ENCODE data around the gene ADH6.
"Not testable (repeated sequence)": the region's sequence is repeated elsewhere in the genome, so short reads cannot be mapped to it uniquely, and the experiment has no call there.

The ADH6 gene

DNA sequence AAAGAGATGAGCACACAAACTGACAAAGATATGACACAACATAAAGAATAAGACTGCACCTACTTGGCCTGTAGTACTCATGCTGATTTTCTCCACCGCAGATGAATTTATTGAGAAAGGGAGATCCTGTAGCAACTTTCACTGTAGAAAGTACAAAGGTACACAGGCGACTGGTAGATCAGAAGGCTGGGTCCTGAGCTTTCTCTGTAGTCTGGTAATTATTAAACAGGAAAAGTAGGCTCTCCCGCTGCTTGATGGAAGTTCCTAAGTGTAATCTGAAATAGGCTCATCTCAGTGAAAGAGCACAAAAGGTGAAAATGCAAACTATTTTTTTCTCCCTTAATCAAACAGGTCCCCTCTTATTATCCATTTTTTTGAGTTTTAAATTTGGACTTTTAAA is at the start of gene ADH6:
ADH6 (minus strand) TSS at position 175 of the 400 bp plus-strand sequence; CDS start at position 81, 94 bp downstream.
- H3K4me3 ChIP-seq (ENCODE audit: low read length) = no peak within 1 kb of the TSS
- TF ChIP-seq ZNF274 (IDR thresholded peaks at IDR 0.05; ENCODE audit: low read depth, low read length) = no peak

DNA sequence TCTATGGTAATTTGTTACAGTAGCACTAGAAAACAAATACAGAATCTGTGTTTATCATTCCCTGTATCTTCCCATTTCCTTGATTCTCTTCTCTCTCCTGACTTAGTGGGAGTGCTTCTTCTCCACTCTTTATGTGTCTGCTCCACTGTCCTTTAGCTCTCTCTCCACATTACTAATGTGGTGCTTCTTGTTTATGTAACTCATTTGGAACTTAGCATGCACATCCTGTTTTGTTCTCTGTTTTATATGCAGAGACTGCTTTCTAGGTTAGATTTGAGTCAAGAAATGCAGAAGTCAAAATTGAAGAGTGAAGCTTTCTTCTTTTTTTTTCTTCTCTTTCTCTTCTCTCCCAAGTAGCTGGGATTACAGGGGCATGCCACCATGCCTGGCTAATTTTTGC is 45.9 kb upstream of the ADH6 start:
- no peak for TF ChIP-seq ZNF274 (IDR thresholded peaks at IDR 0.05; ENCODE audit: low read depth, low read length)
- H3K4me3 ChIP-seq (ENCODE audit: low read length) = no peak overlapping the region

DNA sequence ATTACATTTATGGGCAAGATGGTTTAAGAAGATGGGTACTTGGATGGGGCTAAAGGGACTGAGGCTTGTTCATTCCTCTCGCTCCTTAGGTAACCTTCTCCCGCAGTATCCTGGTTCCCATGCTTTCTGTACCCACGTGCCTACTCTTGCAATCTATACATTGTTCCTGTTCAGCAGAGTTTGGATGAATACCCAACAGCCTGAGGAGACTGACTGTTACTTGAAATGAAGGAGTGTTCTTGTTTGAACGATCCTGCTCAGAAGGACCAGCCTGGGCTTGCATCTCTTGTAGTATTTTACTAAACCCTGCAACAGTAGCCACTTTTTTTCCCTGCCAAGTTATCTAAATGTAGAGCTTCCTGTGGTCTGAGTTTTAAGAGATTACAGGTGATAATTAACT is 33.7 kb upstream of the ADH6 start:
- H3K4me3 ChIP-seq (ENCODE audit: low read length) = no peak overlapping the region
- TF ChIP-seq ZNF274 (IDR thresholded peaks at IDR 0.05; ENCODE audit: low read depth, low read length) = no peak

DNA sequence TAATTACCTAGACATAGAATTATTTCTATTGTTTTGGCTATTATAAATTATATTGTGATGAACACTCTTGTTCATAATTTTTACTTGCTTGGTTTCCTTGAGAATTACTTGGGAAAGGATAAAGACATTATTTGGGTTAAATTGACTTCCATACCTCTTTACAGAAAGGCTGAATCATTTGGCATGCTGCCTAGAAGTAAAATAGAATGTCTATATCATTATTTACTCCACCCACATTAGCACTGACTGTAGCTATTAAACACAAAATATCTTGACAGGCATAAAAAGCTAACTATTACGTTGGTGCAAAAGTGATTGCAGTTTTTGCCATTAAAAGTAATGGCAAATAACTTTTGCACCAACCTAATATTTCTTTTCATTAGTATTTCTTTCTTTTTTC is 29.7 kb upstream of the ADH6 start:
- no peak overlapping the region for H3K4me3 ChIP-seq (ENCODE audit: low read length)
- TF ChIP-seq ZNF274 (IDR thresholded peaks at IDR 0.05; ENCODE audit: low read depth, low read length) = no peak

DNA sequence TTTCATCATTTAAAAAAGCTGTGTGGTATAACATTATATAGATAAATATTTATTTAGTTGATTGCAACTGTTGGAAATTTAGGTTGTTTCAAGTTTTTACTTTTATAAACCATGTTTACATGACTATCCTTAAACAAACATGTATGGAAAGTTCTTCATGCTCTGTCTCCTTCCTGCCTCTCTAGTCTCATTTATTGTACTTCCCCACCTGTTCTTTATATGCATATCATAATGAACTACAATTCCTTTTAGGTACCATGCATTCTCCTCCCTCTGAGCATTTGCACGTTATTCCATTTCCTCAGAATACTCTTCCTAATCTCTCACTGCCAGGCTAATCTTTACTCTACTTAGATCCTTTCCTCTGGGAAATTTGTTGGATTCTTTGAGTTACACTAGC is 16.9 kb upstream of the ADH6 start:
- H3K4me3 ChIP-seq (ENCODE audit: low read length) = no peak overlapping the region
- TF ChIP-seq ZNF274 (IDR thresholded peaks at IDR 0.05; ENCODE audit: low read depth, low read length) = no peak

DNA sequence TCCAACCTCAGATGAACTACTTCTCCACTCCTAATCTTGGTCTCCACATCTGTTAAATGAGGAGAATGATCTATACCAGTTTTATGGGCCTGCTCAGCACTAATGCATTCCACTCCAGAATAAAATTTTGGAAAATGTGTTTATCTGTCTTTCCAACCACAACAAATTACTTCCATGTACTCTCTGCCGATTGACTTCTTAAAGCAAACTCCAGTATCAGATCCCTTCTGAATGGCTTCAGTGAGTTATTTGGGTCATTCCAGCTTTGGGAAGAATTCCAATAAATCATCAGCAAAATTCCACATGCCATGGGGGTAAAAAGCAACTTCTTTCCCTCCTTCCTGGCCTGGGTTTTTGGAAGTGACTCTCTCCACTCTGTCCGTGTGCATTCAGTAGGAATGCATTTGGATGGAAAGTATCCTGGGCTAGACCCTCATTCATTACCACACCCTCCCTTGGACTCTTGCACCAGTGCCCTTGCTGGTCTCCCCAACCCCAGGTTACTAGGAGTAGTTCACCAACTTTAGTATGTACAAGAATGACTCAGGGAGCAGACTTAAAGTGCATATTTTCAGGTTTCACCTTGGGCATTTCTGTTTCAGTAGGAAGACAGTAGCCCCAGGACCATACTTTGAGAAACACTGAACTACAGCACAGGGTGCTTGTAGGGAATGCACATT is 15.4 kb upstream of the ADH6 start:
- H3K4me3 ChIP-seq (ENCODE audit: low read length) = no peak overlapping the region
- no peak for TF ChIP-seq ZNF274 (IDR thresholded peaks at IDR 0.05; ENCODE audit: low read depth, low read length)

DNA sequence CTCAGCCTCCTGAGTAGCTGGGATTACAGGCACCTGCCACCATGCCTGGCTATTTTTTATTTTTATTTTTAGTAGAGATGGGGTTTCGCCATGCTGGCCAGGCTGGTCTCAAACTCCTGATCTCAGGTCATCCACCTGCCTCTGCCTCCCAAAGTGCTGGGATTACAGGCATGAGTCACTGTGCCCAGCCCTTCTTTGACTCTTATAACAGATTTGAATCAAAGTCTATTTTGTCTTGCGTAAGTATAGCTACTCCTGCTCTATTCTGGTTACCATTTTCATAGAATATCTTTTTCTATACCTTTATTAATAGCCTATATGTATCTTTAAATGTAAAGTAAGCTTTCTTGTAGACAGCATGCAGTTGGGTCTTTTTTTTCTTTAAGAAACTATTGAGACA is 14.4 kb upstream of the ADH6 start:
- H3K4me3 ChIP-seq (ENCODE audit: low read length) = not testable (repeated sequence)

DNA sequence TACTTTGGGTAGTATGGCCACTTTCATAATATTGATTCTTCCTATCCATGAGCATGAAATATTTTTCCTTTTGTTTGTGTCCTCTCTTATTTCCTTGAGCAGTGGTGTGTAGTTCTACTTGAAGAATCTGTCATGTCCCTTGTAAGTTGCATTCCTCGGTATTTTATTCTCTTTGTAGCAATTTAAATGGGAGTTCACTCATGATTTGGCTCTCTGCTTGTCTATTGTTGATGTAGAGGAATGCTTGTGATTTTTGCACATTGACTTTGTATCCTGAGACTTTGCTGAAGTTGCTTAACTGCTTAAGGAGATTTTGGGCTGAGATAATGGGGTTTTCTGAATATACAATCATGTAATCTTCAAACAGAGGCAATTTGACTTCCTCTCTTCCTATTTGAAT is 9.7 kb upstream of the ADH6 start:
- not testable (repeated sequence) for H3K4me3 ChIP-seq (ENCODE audit: low read length)

DNA sequence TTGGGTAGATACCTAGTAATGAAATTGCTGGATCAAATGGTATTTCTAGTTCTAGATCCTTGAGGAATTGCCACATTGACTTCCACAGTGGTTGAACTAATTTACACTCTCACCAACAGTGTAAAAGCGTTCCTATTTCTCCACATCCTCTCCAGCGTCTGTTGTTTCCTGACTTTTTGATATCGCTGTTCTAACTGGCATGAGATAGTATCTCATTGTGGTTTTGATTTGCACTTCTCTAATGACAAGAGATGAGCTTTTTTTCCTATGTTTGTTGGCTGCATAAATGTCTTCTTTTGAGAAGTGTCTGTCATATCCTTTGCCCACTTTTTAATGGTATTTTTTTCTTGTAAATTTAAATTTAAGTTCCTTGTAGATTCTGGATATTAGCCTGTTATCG is 8.6 kb upstream of the ADH6 start:
- not testable (repeated sequence) for H3K4me3 ChIP-seq (ENCODE audit: low read length)

DNA sequence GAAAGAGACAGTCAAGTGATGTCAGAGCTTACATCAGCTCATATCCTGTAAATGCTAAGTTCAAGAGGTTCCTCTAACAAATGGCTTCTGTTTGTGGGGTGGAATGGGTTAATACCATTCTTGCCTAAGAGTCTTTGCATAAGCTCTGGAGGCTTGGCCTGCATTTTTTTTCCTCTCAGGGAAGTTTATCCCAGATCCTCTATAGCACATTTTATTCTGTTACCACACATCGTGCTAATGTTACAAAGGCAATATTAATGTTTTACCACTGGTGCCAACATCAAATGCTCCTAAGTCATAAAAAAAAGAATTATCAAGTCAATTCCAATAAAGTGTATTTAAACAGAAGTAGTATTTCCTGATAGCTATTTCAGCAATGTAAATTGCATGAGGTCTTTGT is 2.9 kb upstream of the ADH6 start:
- no peak for TF ChIP-seq ZNF274 (IDR thresholded peaks at IDR 0.05; ENCODE audit: low read depth, low read length)
- no peak overlapping the region for H3K4me3 ChIP-seq (ENCODE audit: low read length)

DNA sequence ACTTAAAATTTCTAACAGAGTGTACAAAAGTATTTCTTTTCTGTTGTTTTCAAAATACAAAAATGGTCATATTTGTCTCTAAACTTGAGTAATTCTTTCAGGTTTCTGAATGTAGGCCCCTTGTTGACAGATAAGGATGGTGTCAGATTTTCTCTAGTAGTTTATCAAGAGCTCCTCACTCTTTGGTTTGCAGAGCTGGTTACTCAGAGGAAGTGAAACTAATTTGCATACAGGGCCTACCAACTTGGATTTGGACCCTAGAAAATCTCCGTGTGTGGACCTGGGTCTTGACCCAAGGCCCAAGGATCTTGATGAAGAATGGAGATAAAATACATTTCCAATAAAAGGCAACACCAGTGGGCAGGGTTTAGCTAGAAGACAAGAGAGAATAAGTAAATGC is 433 bp upstream of the ADH6 start:
- H3K4me3 ChIP-seq (ENCODE audit: low read length) = no peak overlapping the region

DNA sequence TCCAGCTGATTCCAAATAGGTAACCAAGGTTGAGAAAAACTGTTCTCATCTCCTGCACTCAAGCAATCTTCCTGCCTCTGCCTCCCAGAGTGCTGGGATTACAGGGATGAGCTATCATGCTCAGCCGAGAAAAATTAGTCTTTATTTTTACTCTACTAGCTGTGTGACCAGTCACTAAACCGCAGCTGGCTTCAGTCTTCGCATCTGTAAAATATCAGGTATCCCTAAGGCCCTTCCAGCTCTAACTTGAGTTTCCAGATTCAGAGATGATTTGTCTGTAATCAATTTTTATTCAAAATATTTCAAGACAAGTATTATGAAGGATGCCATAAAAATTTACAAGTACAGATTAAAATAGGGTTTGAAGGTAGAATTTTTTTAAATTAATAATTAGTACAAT is 3.5 kb downstream of the ADH6 start:
- no peak for TF ChIP-seq ZNF274 (IDR thresholded peaks at IDR 0.05; ENCODE audit: low read depth, low read length)
- no peak overlapping the region for H3K4me3 ChIP-seq (ENCODE audit: low read length)

More for the DNA sequence above, 433 bp upstream of the ADH6 start:
- no peak for TF ChIP-seq ZNF274 (IDR thresholded peaks at IDR 0.05; ENCODE audit: low read depth, low read length)

DNA sequence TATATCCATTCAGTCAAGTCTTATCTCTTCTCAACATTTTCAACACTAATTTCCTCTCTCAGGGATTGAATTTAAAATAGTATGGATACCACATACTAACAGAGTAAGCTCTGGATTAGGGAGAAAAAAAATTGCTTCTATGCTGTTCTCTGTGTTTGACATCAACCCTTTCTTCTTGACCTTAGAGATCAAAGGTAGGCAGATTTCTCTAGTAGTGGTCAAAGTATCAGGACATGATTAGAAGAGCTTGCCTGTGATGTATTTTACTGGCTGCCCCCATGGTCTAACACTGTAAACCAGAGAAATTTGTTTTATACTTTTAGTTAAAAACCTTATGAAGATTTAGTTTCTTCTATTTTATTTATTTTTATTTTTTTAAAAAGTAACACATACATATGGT is 8.3 kb downstream of the ADH6 start:
- no peak for TF ChIP-seq ZNF274 (IDR thresholded peaks at IDR 0.05; ENCODE audit: low read depth, low read length)

DNA sequence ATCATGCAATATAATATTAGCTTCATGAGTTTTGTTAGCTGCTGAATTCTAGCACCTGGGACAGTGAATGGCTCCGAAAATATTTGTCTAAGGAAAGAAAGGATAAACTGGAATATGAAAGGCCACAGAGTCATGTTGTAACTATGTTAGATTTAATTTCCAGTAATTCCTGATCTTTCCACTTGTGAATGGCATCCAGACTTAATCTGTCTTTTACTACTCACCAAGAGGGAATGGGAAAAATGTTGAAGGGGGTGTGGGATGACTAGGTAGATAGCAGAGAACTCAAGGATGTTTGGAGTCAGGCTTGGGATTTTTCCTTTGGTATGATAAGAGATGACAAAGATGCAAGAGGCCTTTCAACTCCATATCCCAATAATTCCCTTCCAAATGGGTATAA is 9.4 kb downstream of the ADH6 start:
- no peak for TF ChIP-seq ZNF274 (IDR thresholded peaks at IDR 0.05; ENCODE audit: low read depth, low read length)
- no peak overlapping the region for H3K4me3 ChIP-seq (ENCODE audit: low read length)

More for the DNA sequence above, 8.3 kb downstream of the ADH6 start:
- H3K4me3 ChIP-seq (ENCODE audit: low read length) = no peak overlapping the region

DNA sequence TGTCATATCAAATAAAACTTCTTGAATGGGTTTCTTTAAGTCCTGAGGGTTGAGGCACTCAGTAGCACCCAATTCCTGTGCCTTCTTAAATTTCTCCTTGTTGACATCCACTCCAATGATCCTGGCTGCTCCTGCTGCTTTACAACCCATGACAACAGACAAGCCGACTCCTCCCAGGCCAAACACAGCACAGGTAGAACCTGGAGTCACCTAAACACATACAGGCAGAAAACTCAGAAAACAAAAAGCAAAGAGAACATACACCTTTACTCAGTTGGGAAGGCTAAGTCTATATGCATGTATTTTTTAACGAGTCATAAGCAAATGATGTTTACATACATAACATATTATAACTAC is 10.3 kb downstream of the ADH6 start:
- no peak overlapping the region for H3K4me3 ChIP-seq (ENCODE audit: low read length)
- TF ChIP-seq ZNF274 (IDR thresholded peaks at IDR 0.05; ENCODE audit: low read depth, low read length) = no peak

DNA sequence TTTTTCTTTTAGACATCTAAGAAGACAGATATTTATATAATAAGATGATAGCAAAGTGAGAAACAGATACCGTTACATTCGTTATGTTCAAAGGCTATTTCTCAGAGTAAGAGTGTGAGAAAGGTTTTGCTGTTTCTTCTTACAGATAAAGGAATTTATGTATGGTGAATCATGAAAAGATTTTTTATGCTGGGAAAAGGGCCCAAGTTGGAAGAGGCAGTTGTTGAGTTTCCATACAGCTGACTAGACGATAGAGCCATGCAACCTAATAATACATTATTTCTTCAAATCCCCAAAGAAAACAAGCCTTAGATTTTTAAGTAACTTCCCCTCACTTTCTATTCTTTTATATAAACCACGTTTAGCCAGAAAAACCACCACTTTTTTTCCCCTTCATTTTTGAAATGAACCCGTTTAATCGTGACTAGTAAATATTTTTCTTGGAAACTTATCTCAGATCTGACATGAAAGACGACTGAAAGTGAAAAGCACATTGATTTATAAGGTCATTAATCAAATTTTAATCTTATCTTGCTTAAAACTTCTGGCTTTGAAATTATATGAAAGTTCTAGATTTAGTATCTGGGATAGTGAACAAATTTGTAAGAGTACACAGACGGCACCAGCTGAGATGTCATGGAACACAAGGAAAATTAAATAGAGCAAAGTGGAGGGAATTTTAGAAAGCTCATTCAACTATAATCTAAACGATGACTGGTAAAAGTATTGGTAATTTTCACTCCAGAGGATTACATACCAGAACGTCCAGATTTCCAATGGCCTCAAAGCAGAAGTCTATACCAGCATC is 10.9 kb downstream of the ADH6 start:
- no peak for TF ChIP-seq ZNF274 (IDR thresholded peaks at IDR 0.05; ENCODE audit: low read depth, low read length)
- no peak overlapping the region for H3K4me3 ChIP-seq (ENCODE audit: low read length)
